D721Med (cell line): ENCODE results near the gene VPS35L.
A peak's percentile ranks its signal among the peaks of the same experiment; 100 is the strongest.

Experiments
- DNase-seq: peaks from one replicate; pipeline ENCODE4 v3.0.0; 2011; ENCODE audit warnings: low spot score; ENCODE audit not compliant: insufficient read length
- FAIRE-seq: peaks from 2 replicates; lab custom pipeline; 2011; peaks lifted over from hg19 to GRCh38; lab: Jason Lieb, UNC
- TF ChIP-seq, protein P1 (sequence below): IDR thresholded peaks from 2 replicates; pipeline ENCODE4 v1.5.1; 2012; ENCODE audit warnings: mild to moderate bottlenecking, control low read depth; ENCODE audit not compliant: insufficient read depth; ENCODE audit errors: missing control alignments

Gene VPS35L

DNA sequence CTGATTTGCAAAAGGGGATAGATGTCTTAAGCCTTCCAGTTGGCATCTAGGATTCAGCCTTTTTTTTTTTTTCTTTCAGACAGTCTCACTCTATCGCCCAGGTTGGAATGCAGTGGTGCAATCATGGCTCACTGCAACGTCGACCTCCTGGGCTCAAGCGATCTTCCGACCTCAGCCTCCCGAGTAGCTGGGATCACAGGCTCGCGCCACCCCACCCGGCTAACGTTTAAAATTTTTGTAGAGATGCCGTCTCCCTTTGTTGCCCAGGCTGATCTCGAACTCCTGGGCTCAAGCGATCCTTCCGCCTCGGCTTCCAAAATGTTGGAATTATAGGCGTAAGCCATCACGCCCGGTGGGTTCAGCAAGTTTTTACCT lies 32.3 kb upstream of the VPS35L start:
- TF ChIP-seq, protein P1, sequence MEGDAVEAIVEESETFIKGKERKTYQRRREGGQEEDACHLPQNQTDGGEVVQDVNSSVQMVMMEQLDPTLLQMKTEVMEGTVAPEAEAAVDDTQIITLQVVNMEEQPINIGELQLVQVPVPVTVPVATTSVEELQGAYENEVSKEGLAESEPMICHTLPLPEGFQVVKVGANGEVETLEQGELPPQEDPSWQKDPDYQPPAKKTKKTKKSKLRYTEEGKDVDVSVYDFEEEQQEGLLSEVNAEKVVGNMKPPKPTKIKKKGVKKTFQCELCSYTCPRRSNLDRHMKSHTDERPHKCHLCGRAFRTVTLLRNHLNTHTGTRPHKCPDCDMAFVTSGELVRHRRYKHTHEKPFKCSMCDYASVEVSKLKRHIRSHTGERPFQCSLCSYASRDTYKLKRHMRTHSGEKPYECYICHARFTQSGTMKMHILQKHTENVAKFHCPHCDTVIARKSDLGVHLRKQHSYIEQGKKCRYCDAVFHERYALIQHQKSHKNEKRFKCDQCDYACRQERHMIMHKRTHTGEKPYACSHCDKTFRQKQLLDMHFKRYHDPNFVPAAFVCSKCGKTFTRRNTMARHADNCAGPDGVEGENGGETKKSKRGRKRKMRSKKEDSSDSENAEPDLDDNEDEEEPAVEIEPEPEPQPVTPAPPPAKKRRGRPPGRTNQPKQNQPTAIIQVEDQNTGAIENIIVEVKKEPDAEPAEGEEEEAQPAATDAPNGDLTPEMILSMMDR: no peak
- DNase-seq (no peak), FAIRE-seq (no peak)

DNA sequence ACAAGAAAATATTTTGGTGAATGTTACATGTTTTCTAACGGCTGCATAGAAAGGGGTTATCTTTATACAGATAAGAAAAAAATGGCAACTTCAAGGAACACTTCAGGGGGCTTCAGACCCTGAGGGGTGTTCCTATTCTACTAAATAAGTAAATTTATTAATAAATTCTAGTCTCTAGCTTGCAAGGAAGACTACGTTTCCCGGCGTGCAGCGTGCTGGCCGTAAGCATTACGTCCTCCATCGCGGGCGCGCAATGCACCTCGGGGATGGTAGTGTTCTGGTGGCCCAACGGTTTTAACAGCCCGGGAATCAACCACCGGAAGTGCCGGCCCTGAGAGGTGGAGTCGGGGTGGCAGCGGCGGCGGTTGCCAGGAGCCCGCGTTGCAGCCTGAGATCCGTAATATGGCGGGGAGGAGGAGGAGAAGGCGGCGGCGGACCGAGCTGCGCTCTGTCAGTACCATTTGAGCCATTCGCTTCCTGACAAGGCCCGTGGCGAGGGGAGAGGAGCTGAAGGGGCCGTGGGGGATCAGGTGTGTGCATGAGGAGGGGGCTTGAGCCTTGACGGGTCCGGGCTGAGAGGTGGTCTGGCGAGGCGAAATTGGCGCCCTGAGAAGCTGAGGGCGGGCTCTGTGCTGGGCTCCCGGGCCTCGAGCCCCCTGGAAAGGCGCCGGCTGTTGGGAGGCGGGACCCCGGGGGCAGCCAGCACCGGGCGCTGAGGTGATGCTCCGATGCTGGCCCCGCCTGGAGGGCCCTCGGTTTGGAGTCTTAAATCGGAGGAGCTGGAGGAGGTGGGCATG lies 31.7 kb upstream of the VPS35L start, which contains the start of gene CCP110:
Gene CCP110 (plus strand): TSS at position 384 of the 797 bp plus-strand sequence. CDS start 3,940 bp downstream, outside the sequence.
- no peak for FAIRE-seq
- DNase-seq: peak; percentile 53
- TF ChIP-seq, protein P1: no peak

DNA sequence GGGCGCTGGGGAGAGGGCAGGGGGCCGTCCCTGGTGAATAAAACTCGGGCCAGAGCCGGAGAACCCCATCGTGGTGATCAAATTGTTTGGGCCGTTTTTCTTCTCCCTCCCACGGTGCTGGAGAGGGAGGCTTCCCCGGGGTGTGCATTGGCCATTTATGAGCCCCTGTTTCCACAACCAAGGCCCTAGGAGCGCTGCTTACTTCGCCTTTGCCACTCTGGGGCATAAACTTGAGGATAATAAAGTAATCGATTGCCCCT lies 31.2 kb upstream of the VPS35L start:
- FAIRE-seq: no peak
- DNase-seq: no peak
- TF ChIP-seq, protein P1: no peak

DNA sequence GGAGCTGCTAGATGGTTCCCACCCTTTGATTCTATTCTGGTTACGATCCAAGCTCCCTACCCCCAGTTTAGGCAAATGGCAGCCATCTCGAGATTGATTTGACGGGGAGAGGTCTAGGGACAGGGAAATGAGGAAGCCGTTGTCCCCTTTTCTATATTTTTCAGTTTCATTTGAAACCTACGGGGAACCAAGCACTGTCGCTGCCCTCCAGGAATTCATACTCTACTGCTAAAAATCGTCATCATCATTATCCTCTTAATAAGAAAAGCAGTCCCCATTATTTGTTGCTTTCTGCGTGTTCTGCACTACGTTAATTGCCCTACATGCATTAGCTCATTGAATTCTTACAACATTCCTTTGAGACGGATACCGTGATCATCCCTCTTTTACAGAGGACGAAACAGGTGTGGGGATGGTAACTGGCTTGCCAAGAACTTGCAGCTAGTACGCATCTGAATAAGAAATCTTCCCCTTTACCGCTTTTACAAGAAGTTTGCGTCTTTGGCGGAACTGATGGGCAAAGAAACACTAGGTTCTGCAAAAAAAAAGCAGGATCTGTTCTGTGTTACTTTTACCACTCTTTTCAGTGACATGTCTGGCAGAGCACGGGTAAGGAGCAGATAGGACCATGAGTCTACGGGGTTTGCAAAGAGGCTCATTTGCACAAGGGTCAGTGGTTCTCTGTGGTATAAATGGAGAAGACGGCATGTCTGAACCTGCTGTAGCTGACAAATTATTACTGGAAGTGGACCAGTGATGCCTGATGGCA lies 30.7 kb upstream of the VPS35L start:
- DNase-seq: no peak
- FAIRE-seq: no peak
- TF ChIP-seq, protein P1: no peak

DNA sequence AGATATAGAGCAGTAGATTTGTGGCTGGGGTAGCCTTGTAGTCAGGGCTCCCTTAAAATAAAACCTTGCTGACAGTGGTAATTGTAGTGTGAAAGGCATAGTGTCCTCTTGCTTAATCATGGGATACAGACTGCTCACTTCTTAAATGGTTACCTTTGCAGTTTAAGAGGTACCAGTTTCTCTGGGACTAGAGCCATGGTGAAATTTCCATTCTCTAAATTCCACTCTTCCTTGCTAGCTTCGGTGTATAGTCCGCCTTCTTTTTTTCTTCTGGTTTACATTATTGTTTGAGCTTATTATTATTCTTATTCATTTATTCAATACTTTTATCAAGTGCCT lies 30.1 kb upstream of the VPS35L start:
- TF ChIP-seq, protein P1: no peak
- no peak for FAIRE-seq
- no peak for DNase-seq

DNA sequence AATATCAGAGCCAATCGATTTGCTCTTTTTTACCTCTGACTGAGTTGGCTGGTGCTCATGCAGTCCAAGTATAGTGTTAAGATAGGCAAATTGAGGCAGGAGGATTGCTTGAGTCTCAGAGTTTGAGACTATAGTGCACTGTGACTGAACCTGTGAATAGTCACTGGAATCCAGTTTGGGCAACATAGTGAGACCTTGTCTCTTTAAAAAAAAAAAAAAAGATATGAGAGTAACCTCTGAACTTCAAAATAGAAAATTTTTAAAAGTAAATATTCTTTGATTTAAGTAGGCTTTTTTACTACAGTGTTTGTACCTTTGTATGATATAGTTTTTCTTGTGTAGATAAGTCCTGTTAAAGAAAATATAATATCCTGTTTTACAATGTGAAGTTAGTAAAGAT lies 28.3 kb upstream of the VPS35L start:
- TF ChIP-seq, protein P1: no peak
- FAIRE-seq: no peak
- DNase-seq: no peak

DNA sequence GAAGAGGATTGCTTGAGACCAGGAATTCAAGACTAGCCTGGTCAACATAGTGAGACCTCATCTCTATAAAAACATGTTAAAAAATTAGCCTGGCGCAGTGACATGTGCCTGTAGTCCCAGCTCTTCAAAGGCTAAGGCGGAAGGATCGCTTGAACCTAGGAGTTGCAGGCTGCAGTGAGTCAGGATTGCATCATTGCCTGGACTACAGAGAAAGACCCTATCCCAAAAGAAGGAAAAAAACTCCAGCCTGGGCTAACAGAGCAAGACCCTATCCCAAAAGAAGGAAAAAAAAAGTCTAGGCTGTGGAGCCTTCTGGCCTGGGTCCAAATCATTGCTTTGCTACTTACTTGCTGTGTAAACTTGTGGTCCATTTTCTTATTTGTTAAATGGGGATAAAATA lies 26.8 kb upstream of the VPS35L start:
- no peak for FAIRE-seq
- no peak for DNase-seq
- TF ChIP-seq, protein P1: no peak
